Stimulated activated naive CD8-positive, alpha-beta T cell treated with anti-CD3 and anti-CD28 coated beads, Interleukin-15, amount 100 ng/mL, for 72 hours (primary cell): ENCODE measurements around the gene KIF26A.
A peak's percentile ranks its signal among the peaks of the same experiment; 100 is the strongest.
"Not testable (repeated sequence)": the region's sequence is repeated elsewhere in the genome, so short reads cannot be mapped to it uniquely, and the experiment has no call there.

Experiments used
- ATAC-seq: fragments of 150-1000 bp; cut with Tn5 transposase; 2 replicates; pipeline ENCODE4 v1.10.0; 2021; ENCODE audit warnings: mild to moderate bottlenecking, moderate library complexity
- DNase-seq, 2 donors: peaks; one replicate each; pipeline ENCODE4 v3.0.0; 2021 to 2022
- H3K27ac Mint-ChIP-seq, 2 donors: one replicate each; pipeline ENCODE4 v1.8.0; 2022; ENCODE audit warnings: mild to moderate bottlenecking in 2 of 2, mixed read lengths in 2 of 2, moderate library complexity in 2 of 2
- H3K27me3 Mint-ChIP-seq: one replicate; pipeline ENCODE4 v1.8.0; 2022; ENCODE audit warnings: mixed read lengths
- H3K4me1 Mint-ChIP-seq: one replicate; pipeline ENCODE4 v1.8.0; 2022; ENCODE audit warnings: mild to moderate bottlenecking, mixed read lengths
- H3K4me3 Mint-ChIP-seq, 2 donors: one replicate each; pipeline ENCODE4 v1.8.0; 2022; ENCODE audit warnings: mild to moderate bottlenecking in 2 of 2, mixed read lengths in 2 of 2, moderate library complexity in 1 of 2
- H3K9me3 Mint-ChIP-seq, 2 donors: one replicate each; pipeline ENCODE4 v1.8.0; 2022; ENCODE audit warnings: mixed read lengths in 2 of 2

Gene KIF26A

GRCh38 chr14:104221636-104222369 lies 83.4 kb downstream of the KIF26A start:
- DNase-seq (no peak), ATAC-seq (peak; percentile 32)
- H3K4me1 Mint-ChIP-seq, result peaks cover 36% of the 10 kb centered on the region
- H3K27ac Mint-ChIP-seq, result no peak overlapping the region
- H3K9me3 Mint-ChIP-seq, result no peaks in the 10 kb centered on the region
- no peak overlapping the region for H3K4me3 Mint-ChIP-seq
- H3K27me3 Mint-ChIP-seq, result peaks cover 79% of the 10 kb centered on the region

- no peaks in the 10 kb centered on the region for H3K9me3 Mint-ChIP-seq
- no peak overlapping the region for H3K4me3 Mint-ChIP-seq
- H3K27me3 Mint-ChIP-seq, result peaks cover 79% of the 10 kb centered on the region
- H3K27ac Mint-ChIP-seq, result no peak overlapping the region
- ATAC-seq (no peak), DNase-seq (no peak)
- H3K4me1 Mint-ChIP-seq, result peaks cover 43% of the 10 kb centered on the region
Measured at GRCh38 chr14:104222396-104223036, 84.1 kb downstream of the KIF26A start.

GRCh38 chr14:104223101-104224041 lies 85.0 kb downstream of the KIF26A start:
- H3K4me1 Mint-ChIP-seq, result peaks cover 51% of the 10 kb centered on the region
- H3K4me3 Mint-ChIP-seq, result peak overlapping the region; percentile 4 to 16
- ATAC-seq (no peak), DNase-seq (no peak)
- H3K9me3 Mint-ChIP-seq, result peaks cover 0 to 5% of the 10 kb centered on the region in 2 donors
- H3K27me3 Mint-ChIP-seq, result peaks cover 79% of the 10 kb centered on the region
- peak overlapping the region; percentile 16 to 71 for H3K27ac Mint-ChIP-seq

GRCh38 chr14:104224131-104224505 lies 85.7 kb downstream of the KIF26A start:
- no peak for DNase-seq
- peaks cover 72% of the 10 kb centered on the region for H3K27me3 Mint-ChIP-seq
- peak overlapping the region; percentile 4 to 16 for H3K4me3 Mint-ChIP-seq
- peaks cover 0 to 5% of the 10 kb centered on the region in 2 donors for H3K9me3 Mint-ChIP-seq
- ATAC-seq, result no peak
- H3K27ac Mint-ChIP-seq, result peak overlapping the region; percentile 16 to 71
- H3K4me1 Mint-ChIP-seq, result peaks cover 54% of the 10 kb centered on the region

GRCh38 chr14:104224506-104225277 lies 86.3 kb downstream of the KIF26A start:
- Mint-ChIP-seq H3K4me3 (no peak overlapping the region), H3K4me1 (peaks cover 54% of the 10 kb centered on the region), H3K9me3 (peaks cover 0 to 5% of the 10 kb centered on the region in 2 donors), H3K27me3 (peaks cover 66% of the 10 kb centered on the region), H3K27ac (peak overlapping the region in 1 of 2 donors; percentile 71)
- DNase-seq (peak; percentile 24 to 32), ATAC-seq (no peak)

DNA sequence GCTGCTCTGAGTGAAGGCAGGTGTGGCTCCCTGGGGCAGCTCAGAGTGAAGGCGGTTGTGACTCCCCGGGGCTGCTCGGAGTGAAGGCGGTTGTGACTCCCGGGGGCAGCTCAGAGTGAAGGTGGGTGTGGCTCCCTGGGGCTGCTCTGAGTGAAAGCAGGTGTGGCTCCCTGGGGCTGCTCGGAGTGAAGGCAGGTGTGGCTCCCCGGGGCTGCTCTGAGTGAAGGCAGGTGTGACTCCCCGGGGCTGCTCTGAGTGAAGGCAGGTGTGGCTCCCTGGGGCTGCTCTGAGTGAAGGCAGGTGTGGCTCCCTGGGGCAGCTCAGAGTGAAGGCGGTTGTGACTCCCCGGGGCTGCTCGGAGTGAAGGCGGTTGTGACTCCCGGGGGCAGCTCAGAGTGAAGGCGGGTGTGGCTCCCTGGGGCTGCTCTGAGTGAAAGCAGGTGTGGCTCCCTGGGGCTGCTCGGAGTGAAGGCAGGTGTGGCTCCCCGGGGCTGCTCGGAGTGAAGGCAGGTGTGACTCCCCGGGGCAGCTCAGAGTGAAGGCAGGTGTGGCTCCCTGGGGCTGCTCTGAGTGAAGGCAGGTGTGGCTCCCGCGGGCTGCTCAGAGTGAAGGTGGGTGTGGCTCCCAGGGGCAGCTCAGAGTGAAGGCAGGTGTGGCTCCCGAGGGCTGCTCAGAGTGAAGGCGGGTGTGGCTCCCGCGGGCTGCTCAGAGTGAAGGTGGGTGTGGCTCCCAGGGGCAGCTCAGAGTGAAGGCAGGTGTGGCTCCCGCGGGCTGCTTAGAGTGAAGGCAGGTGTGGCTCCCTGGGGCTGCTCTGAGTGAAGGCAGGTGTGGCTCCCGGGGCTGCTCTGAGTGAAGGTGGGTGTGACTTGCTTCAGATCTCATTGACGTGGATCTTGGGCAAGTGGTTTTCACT lies 87.1 kb downstream of the KIF26A start:
- peaks cover 62% of the 10 kb centered on the region for H3K27me3 Mint-ChIP-seq
- not testable (repeated sequence) for H3K4me3 Mint-ChIP-seq, H3K9me3 Mint-ChIP-seq, ATAC-seq, DNase-seq
- H3K4me1 Mint-ChIP-seq, result peaks cover 54% of the 10 kb centered on the region
- peak overlapping the region in 1 of 2 donors; percentile 52 for H3K27ac Mint-ChIP-seq

GRCh38 chr14:104226421-104227383 lies 88.3 kb downstream of the KIF26A start:
- Mint-ChIP-seq H3K9me3 (peaks cover 0 to 5% of the 10 kb centered on the region in 2 donors), H3K4me1 (peaks cover 54% of the 10 kb centered on the region), H3K27me3 (peaks cover 50% of the 10 kb centered on the region), H3K4me3 (no peak overlapping the region), H3K27ac (no peak overlapping the region)
- no peak for ATAC-seq
- no peak for DNase-seq

DNA sequence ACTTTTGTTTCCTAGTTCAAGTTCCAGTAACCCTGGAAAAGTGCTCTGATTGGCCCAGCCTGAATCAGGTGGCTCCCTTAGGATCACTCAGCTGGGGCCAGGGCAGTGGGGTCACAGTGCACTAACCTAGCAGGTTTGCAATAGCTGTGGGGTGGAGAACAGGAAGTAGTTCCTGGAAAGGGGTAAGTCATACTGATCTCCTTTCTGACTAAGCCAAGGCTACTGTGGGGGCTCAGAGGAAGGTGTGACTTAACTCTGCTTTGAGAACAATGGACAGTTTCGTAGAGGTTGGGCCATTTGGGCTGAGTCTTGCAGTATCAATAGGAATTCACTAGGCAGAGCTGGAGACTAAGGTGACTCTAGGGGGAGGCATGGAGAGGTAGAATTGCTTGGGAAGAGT lies 89.4 kb downstream of the KIF26A start:
- peaks cover 0 to 5% of the 10 kb centered on the region in 2 donors for H3K9me3 Mint-ChIP-seq
- H3K4me3 Mint-ChIP-seq, result peak overlapping the region; percentile 6 to 9
- peak; percentile 99 for ATAC-seq
- H3K27me3 Mint-ChIP-seq, result peaks cover 39% of the 10 kb centered on the region
- peak overlapping the region; percentile 45 to 54 for H3K27ac Mint-ChIP-seq
- peak; percentile 27 to 70 for DNase-seq
- H3K4me1 Mint-ChIP-seq, result peaks cover 54% of the 10 kb centered on the region

- peak; percentile 24 for ATAC-seq
- peaks cover 0 to 7% of the 10 kb centered on the region in 2 donors for H3K9me3 Mint-ChIP-seq
- H3K27me3 Mint-ChIP-seq, result peaks cover 35% of the 10 kb centered on the region
- peak overlapping the region in 1 of 2 donors; percentile 6 for H3K4me3 Mint-ChIP-seq
- peak overlapping the region in 1 of 2 donors; percentile 54 for H3K27ac Mint-ChIP-seq
- DNase-seq, result no peak
- peaks cover 54% of the 10 kb centered on the region for H3K4me1 Mint-ChIP-seq
Measured at GRCh38 chr14:104228221-104228620, 89.8 kb downstream of the KIF26A start.

GRCh38 chr14:104228716-104229533 lies 90.5 kb downstream of the KIF26A start:
- ATAC-seq (no peak), DNase-seq (no peak)
- Mint-ChIP-seq H3K4me1 (peaks cover 47% of the 10 kb centered on the region), H3K4me3 (no peak overlapping the region), H3K27ac (no peak overlapping the region), H3K9me3 (peaks cover 0 to 13% of the 10 kb centered on the region in 2 donors), H3K27me3 (peaks cover 28% of the 10 kb centered on the region)

- H3K27ac Mint-ChIP-seq, result peak overlapping the region in 1 of 2 donors; percentile 60
- DNase-seq (no peak), ATAC-seq (no peak)
- peaks cover 40% of the 10 kb centered on the region for H3K4me1 Mint-ChIP-seq
- H3K9me3 Mint-ChIP-seq, result peaks cover 0 to 13% of the 10 kb centered on the region in 2 donors
- H3K4me3 Mint-ChIP-seq, result no peak overlapping the region
- peaks cover 21% of the 10 kb centered on the region for H3K27me3 Mint-ChIP-seq
Measured at GRCh38 chr14:104229534-104230055, 91.2 kb downstream of the KIF26A start.

DNA sequence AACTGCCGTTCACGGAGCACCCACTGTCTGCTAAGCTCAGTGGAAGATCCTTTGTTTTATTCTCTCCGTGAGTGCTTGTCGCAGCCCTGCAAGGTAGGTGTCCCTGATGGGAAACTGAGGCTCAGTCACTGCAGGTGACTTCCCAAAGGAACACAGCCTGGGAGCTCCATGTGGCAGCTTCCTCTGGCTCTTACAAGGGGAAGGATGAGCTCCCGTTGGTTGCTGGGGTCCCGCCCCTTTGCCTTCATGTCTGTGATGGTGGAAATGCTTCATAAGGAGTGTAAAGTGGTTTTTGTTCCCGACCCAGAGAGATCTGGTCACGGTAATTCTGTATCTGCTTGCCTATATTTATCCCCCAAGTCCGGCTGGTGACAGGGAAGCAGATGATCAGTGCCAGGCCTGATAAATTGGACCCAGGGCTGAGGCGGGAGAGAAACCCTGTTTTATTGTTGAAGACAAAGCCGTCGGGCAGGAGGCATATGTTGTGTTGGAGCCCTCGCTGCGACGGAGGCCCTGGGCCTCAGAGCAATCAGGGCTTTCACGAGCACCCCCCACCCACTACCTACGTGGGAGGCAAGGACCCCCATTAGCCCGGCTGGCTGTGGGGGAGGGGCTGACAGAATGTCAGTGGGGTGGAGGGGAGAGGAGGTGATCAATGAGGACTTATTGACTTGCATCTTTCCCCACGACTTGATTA lies 91.9 kb downstream of the KIF26A start:
- H3K9me3 Mint-ChIP-seq, result peaks cover 2 to 13% of the 10 kb centered on the region in 2 donors
- ATAC-seq, result no peak
- no peak overlapping the region for H3K27ac Mint-ChIP-seq
- peaks cover 34% of the 10 kb centered on the region for H3K4me1 Mint-ChIP-seq
- peaks cover 14% of the 10 kb centered on the region for H3K27me3 Mint-ChIP-seq
- no peak for DNase-seq
- H3K4me3 Mint-ChIP-seq, result no peak overlapping the region
